HL-60/S4 treated with retinoic acid at 250 ng/mL for 4 days and 3 days (cell line): Measurements from ENCODE around the gene TMEFF2.

Source experiments
- in situ Hi-C: fragments of 300-500 bp; cut with MboI; formaldehyde crosslinking; loops from 2 replicates; pipeline ENCODE4 v1.7.0; 2022; ENCODE audit warnings: low sequenced_read_pairs

TMEFF2 gene

GRCh38 chr2:191981706-191982105 lies 213.0 kb downstream of the TMEFF2 start:
- in situ Hi-C loops, result no loop called here

- in situ Hi-C loops, result no loop called here
Measured at GRCh38 chr2:191980483-191980882, 214.2 kb downstream of the TMEFF2 start.

DNA sequence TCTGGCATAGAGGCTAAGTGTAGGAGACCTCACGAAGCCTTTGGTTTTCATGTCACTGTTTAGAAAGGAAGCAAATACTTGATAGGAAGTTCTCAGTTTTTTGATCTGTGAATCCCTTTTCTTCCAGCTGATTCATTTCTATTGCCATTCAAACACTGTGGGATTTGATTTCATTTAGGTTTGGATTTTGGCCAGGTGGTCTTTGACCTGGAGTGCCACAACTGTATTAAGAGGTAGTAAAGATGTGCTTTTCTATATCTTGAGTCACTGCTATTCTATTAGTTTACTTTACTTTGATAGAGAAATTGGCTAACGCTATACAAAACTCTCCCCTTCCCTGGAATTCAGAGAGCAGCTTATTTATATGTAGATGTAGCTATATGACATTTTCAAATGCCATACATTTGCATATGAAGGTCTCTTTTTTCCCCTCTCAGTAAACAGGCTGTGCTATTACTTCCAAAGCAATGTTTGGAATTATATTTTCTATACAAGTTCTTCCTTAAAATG lies 215.5 kb downstream of the TMEFF2 start:
- in situ Hi-C loops, result no loop called here

GRCh38 chr2:191977754-191978153 lies 217.0 kb downstream of the TMEFF2 start:
- in situ Hi-C loops, result no loop called here

DNA sequence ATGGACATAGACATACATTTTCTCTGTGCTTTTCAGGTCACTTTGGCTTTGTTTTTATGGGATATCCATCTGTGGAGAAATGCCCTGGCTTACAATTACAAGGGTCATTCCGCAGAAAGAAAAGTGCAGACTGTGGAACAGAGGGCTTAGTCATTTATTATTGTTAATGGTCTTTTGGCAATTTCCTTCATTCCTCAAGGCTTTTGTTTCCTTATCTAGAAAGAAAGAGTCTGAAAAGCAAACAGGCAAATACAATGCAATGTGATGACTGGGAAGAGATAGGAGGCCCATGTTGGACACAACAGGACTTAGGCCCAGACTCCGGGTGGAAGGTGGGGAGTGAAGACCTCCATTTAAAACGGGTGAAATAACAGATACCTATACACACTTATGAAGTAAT lies 218.3 kb downstream of the TMEFF2 start:
- in situ Hi-C loops, result no loop called here

- in situ Hi-C loops, result no loop called here
Measured at GRCh38 chr2:191974676-191975075, 220.1 kb downstream of the TMEFF2 start.

DNA sequence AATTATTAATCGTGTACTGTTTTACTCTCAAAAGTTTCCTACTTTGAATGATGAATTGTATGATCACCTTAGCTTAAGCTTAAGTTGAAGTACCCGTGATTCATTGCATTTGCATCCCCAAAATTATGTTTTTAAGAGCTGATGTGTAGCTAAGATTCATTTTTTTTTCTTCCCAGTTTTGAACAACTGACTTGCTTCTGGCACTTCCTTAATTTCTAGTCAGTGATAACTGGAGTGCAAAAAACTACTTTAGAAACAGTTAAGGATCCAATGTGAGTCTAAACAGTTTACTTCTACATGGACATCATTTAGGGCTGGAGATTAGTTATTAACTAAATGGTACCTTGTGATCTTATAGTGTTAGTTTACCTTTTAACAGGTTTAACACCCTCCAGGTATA lies 223.9 kb downstream of the TMEFF2 start:
- in situ Hi-C loops, result no loop called here

DNA sequence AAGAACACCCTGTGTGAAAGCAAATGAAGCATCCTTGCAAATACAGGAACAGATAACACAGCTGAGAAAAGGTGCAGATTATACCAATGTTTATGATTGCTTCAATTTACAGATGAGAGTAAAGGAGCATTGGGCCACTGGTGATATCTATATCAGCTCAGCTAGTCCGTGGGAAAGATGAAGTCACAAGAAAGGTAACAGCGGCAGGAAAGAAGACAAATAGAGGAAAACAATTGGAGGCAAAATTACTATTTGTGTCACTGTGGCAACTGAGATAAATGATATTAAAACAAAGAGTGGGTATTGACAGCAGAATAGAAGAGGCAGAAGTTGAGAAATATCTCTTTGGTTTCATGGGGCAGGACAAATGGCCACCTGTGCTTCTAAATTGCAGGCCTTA lies 226.6 kb downstream of the TMEFF2 start:
- in situ Hi-C loops, result no loop called here

- in situ Hi-C loops, result no loop called here
Measured at GRCh38 chr2:191965733-191966132, 229.0 kb downstream of the TMEFF2 start.

DNA sequence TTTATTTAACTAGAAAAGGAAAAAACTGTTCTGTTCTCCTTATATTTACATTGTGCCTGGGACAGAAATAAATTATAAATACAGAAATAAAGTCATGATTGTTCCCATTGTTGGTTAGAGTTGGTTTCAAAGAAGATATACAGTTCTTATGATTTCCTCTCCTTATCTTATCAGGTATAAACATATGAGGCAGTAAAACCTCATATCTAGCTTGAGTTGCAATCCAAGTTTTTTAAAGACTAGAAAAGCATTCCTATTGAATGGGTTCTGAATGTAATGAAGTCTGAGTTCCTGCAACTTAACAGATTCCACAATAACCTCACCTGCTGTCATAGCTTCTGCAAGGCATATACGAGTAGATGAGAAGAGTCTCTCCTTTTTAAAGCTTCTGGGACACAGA lies 233.2 kb downstream of the TMEFF2 start:
- in situ Hi-C loops, result no loop called here

GRCh38 chr2:191959209-191959608 lies 235.5 kb downstream of the TMEFF2 start:
- in situ Hi-C loops, result no loop called here

- in situ Hi-C loops, result no loop called here
Measured at GRCh38 chr2:191957996-191958860, 236.5 kb downstream of the TMEFF2 start.

GRCh38 chr2:191954451-191954850 lies 240.3 kb downstream of the TMEFF2 start:
- in situ Hi-C loops, result no loop called here

DNA sequence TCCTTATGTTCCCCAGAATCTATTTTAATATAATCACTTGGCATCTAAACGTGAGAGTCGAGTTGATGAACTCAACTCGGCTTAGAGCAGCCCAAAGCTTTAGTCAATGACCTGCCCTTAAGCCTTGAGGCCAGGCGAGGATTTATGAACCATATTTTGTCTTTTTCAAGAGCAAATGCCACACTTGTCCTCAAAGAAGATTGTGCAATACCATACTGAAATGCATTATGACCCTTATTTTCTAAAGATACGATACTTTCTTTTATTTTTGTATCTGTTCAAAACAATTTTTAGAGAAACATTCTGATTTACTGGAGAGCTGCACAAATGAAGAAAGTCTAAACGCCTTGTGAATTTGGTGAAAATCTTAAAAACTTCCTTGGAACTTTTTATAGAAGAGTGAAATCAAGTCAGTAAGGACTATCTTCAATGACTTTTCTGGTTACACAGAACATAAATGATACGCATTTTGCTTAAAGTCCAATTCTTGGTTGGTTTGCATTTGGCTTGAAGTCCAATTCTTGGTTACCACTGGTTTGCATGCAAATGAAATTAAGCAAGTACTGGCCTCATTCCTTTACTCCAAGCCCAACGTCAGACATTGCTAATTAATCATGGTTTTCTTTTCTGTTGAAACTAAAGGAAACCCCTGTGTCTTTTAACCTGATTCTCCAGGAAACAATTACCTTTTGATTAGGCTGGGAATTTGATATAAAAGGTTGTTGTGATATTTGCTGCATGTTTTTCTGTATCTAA lies 242.0 kb downstream of the TMEFF2 start:
- in situ Hi-C loops, result no loop called here

GRCh38 chr2:191951832-191952231 lies 242.9 kb downstream of the TMEFF2 start:
- in situ Hi-C loops, result no loop called here

DNA sequence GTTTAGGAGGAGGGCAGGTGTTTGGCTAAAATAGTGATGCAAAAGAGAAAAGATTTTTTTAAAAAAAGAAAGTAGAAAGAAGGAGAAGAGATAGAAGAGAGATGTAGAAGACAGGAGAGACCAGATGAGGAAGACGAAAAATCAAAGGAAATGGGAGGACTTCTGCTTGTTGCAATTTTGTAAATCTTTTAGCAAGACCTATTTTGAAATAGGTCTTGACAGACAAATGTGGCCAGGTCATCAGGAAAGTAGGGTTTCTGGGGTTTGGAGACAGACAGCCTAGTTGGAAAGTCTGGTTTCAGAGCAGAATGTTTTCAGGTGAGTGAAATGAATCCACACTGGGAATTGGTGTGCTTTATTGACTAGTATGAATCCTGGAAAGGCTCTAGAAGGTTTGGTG lies 243.4 kb downstream of the TMEFF2 start:
- in situ Hi-C loops, result no loop called here

DNA sequence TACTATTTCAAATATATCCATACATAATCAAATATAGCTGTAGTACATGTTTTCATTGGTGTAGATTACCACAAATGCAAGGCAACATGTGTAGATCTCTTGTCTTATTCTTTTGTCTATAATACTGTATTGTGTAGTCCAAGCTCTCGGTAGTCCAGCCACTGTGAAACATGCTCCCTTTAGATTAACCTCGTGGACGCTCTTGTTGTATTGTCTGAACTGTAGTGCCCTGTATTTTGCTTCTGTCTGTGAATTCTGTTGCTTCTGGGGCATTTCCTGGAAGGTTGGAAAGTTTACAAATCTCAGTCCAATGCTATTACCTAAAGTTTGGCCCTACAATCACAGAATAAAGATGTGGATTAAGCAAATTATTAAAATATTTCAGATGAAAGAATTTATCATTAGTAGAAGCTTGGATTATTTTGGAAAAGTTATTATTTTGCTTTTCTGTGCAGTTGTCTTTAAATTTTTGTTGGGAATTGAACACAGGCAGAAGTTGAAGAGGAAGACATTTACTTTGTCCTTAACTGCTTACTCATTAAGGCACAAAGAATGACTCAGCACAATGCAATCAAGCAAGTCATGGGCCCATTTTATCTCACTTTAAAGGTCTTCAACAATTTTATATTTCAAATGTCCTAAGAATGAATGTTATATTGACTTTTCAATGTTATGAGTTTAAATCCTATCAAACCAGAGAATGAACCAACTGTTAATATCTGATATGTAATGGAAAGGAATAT lies 244.4 kb downstream of the TMEFF2 start:
- in situ Hi-C loops, result no loop called here

DNA sequence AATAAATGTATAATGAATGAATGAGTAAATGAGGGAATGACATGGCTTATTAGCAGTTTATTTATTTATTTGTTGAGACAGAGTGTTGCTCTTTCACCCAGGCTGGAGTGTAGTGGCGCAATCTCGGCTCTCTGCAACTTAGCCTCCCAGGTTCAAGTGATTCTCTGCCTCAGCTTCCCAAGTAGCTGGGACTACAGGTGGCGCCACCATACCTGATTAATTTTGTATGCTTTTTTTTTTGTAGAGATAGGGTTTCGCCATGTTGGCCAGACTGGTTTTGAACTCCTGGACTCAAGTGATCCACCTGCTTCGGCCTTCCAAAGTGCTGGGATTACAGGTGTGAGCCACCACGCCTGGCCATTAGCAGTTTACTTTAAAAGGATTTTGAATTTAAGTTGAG lies 247.5 kb downstream of the TMEFF2 start:
- in situ Hi-C loops, result no loop called here

GRCh38 chr2:191946471-191947182 lies 248.1 kb downstream of the TMEFF2 start:
- in situ Hi-C loops, result no loop called here

DNA sequence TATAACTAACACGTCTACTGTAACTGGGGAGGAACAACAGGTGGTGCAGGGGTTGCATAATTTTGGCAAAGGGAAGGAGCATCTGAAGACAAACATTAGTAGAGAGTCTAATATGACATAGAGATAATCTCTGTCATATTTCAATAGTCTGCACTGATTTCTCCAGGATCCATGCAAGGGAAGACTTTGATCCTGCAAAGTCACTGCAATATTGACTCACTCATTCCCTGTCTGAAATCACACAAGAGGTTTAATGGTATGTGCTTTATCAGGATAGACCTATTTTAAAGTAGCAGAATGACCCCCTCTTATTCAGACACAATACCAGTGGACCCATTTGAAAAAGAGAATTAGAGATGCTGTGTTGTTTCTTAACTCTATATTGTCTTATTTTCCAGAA lies 249.1 kb downstream of the TMEFF2 start:
- in situ Hi-C loops, result no loop called here

- in situ Hi-C loops, result no loop called here
Measured at GRCh38 chr2:191942739-191943103, 252.0 kb downstream of the TMEFF2 start.
